ENCODE measurements around the gene AXDND1.

AXDND1 gene

DNA sequence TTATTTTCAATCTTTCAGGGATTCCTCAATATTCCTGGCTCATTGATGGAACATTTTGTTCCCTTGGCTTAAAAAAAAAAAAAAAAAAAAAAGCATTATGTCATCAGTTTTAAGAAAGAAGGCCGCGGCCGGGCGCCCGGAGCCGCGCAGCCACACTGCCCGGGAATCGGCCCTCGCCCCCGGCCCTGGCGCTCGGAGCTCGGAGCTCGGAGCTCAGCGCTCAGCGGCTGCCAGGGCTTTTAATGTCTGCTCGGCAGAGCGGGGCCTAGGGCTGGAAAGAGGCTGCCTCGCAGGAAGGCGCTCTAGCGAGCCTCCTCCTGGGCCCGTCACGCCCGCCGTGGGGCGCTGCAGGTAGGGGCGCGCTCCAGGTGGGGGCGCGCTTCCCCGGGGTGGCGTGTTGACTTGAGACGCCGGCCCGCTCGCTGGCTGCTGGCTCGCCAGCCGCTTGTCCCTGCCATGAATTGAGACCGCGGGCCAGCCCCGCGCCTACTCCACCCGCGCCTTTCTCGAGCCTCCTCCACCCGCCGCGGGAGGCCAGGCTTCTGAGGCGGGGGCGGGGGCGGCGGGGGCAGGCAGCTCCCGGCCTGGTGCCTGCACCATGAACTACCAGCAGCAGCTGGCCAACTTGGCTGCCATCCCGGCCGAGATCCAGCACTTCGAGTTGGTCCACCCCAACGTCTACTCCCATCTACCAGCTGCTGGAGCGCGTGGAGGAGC is 220.5 kb downstream of the AXDND1 start:
- no peak for DNase-seq

DNA sequence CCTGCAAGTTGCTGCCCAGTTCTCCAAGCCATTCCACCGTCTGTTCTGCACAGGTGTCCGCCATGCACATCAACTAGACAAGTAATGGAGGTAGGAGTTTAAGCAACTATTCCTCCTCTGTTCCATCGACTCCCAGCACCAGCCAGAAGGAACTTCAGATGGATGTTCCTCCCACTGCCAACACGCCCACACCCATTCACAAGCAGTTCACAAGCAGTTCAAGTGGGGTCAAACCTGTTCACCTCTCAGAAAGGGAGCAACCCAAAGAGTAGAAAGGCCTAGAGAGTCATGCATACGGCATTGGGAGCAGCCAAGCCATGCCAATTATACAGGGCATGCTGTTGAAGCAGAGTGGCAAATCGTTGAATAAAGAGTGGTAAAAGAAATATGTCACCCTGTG is 221.6 kb downstream of the AXDND1 start:
- DNase-seq: no peak

DNA sequence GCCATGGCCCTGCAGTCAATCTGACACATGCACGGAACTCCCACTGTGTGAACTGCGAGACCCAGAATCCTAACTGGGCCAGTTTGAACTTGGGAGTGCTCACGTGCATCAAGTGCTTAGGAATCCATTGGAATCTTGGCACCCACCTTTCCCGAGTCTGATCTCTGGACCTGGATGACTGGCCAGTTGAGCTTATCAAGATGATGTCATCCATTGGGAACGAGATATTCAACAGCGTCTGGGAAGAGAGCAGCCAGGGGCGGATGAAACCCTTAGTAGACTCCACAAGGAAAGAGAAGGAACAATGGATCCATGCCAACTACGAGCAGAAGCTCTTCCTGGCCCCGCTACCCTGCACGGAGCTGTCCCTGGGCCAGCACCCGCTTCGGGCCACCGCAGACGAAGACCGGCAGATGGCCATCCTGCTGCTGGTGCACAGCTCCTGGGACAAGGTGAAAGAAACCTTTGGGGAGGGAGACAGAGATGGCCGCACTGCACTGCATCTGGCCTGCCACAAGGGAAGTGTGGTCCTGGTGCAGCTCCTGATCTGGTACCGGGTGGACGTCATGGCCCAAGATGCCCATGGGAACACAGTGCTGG is 222.8 kb downstream of the AXDND1 start:
- DNase-seq: no peak

DNA sequence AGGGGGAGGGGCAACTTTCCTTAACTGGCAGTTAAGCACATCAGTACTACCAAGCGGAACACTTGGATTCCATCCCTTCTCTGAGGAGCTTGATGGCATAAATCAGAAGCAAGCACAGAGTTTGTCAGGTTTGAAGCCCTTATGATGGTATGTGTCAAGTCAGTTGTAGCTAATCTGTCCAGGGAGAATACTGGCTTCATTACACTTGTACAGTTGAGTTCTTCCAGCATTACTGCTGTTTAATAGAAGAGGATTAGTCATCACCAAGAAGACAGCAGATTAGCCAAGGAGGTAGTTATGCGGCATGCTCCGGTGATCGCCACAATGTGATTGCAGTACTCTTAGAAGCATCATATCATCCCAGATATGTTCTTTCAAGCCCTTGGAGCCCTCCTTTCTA is 223.7 kb downstream of the AXDND1 start:
- no peak for DNase-seq

DNA sequence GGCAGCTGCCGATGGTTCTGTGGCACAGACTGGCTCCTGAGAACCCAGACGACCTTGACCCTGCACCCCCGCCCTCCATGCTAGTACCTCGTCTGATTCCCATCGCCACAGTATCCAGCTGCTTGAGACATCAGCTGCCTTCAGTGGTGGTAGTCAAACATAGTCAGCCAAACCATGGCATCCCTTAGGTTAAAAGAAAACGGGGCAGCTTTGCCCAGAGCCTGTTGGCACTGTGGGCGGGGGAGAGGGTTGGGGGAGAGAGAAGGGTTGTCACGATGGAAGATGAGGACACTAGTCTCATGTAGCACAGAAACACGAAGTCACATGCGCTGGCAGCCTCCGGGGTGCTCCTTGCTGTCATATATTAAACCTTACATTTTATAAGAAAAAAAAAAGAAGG is 224.9 kb downstream of the AXDND1 start:
- no peak for DNase-seq

DNA sequence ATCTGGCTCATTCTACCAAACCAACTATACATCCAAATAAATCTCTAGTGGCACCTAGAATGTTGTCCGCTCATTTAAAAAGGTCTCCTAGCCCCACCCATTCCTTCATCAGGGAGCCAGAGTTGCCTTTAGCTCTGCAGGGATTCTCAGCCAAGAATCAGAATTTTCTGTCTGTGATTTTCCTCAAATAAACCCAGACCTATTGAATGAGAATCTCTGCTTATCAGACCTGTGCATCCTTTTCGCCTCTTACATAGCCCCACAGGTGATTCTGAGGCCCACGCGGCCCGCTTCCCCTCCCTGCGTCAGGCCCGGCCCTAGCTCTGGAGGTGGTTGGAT is 225.5 kb downstream of the AXDND1 start:
- no peak for DNase-seq

- DNase-seq: no peak
Observed at GRCh38 chr1:179591592-179592580, 226.1 kb downstream of the AXDND1 start, which contains the start of gene TDRD5. TSS of gene TDRD5 (plus strand) at chr1:179591832. CDS start at chr1:179592616, 784 bp downstream.

GRCh38 chr1:179598631-179599030 is 232.9 kb downstream of the AXDND1 start:
- DNase-seq: no peak

GRCh38 chr1:179599623-179600249 is 234.0 kb downstream of the AXDND1 start:
- DNase-seq: no peak

- no peak for DNase-seq
Observed at GRCh38 chr1:179601093-179601492, 235.3 kb downstream of the AXDND1 start.
